Lower lobe of right lung (tissue), 2 donors: ENCODE results near the gene NEU3. TPM values are rescaled to one million over a fixed set of nuclear protein-coding genes. Genes with fewer than 3 reads are reported as not detected.
A peak's percentile ranks its signal among the peaks of the same experiment; 100 is the strongest.

Source experiments
- ATAC-seq, 2 donors: fragments of 200-7000 bp; cut with Tn5 transposase; one replicate each; pipeline ENCODE4 v1.9.1; 2020 to 2022; ENCODE audit warnings: mild to moderate bottlenecking in 2 of 2, moderate library complexity in 2 of 2
- DNase-seq: peaks from one replicate; pipeline ENCODE4 v3.0.0-alpha.2; 2020
- H3K27ac ChIP-seq: fragments of 200-600 bp; one replicate; pipeline ENCODE4 v1.8.0; 2022
- H3K27me3 ChIP-seq: fragments of 200-600 bp; one replicate; pipeline ENCODE4 v1.8.0; 2022; ENCODE audit warnings: low read depth
- H3K36me3 ChIP-seq: fragments of 200-600 bp; one replicate; pipeline ENCODE4 v1.8.0; 2022; ENCODE audit warnings: mild to moderate bottlenecking
- H3K4me1 ChIP-seq: fragments of 200-600 bp; one replicate; pipeline ENCODE4 v1.8.0; 2022
- H3K4me3 ChIP-seq: fragments of 200-600 bp; one replicate; pipeline ENCODE4 v1.8.0; 2022; ENCODE audit warnings: mild to moderate bottlenecking
- H3K9me3 ChIP-seq: fragments of 200-600 bp; one replicate; pipeline ENCODE4 v1.8.0; 2022
- intact Hi-C: fragments of 100-400 bp; cut with DNase I; formaldehyde crosslinking; loops from one replicate; pipeline ENCODE4 v1.11.0; 2022
- total RNA-seq: library from RNA; stranded (reverse); fragmentation: NEBNext Ultra II Directional; extraction: Animal tissue kit (Norgen Biotek cat#: 25700); gene quantifications from one replicate; pipeline ENCODE4 v1.2.1, GENCODE V29; 2021
- TF ChIP-seq, protein P1 (sequence below): fragments of 200-600 bp; IDR thresholded peaks from one replicate; pipeline ENCODE4 v1.8.0; 2022; ENCODE audit warnings: antibody characterized with exemption, mild to moderate bottlenecking
- donor health status: DM: no; HTN: yes; CAD: no; lungs with severe emphysema.

The NEU3 gene
- total RNA-seq, 1 donor from 2014 or later: 10.7 TPM

DNA sequence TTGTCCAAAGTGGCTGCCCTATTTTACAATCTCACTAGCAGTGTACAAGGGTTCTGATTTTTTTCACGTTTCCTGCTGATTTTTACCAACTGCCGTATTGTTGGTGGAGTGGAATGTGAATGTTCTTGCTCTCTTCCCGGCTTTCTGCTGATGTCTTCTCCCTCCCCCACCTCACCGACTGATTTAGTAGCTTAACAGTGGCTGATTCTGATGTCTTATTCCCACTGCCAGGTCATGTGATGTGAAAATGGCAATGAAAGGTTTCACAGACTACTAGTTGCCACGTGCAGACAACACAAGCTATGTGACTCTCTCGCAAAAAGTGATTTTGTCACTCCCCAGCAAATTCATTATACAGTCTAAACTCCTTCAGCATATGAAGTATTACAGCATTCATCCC lies 17.3 kb upstream of the NEU3 start:
- Histone ChIP-seq H3K27me3 (no peaks in the 10 kb centered on the region), H3K27ac (no peak overlapping the region), H3K4me3 (no peak overlapping the region), H3K9me3 (no peaks in the 10 kb centered on the region), H3K4me1 (no peaks in the 10 kb centered on the region), H3K36me3 (peaks cover 98% of the 10 kb centered on the region)
- ATAC-seq (no peak), DNase-seq (no peak)
- TF ChIP-seq, protein P1, sequence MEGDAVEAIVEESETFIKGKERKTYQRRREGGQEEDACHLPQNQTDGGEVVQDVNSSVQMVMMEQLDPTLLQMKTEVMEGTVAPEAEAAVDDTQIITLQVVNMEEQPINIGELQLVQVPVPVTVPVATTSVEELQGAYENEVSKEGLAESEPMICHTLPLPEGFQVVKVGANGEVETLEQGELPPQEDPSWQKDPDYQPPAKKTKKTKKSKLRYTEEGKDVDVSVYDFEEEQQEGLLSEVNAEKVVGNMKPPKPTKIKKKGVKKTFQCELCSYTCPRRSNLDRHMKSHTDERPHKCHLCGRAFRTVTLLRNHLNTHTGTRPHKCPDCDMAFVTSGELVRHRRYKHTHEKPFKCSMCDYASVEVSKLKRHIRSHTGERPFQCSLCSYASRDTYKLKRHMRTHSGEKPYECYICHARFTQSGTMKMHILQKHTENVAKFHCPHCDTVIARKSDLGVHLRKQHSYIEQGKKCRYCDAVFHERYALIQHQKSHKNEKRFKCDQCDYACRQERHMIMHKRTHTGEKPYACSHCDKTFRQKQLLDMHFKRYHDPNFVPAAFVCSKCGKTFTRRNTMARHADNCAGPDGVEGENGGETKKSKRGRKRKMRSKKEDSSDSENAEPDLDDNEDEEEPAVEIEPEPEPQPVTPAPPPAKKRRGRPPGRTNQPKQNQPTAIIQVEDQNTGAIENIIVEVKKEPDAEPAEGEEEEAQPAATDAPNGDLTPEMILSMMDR: no peak
- intact Hi-C loops: no loop called here

DNA sequence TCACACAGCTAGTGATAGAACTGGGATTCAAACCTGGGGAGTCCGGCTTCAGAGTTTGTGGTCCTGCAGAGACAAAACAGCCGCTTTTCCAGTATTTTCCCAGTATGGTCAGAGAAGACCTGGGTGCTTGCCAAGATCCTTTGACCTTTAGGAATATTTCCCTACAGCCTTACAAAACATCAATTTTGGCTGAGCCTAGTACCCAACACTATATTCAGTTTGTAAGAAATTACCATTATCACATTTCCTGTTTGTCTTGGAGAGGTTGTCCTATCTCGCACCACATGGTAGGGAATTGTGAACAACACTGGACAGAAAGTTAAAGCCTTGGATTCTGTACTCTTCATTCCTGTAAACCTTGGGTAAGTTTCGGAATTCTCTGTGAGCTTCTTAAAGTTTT lies 10.7 kb upstream of the NEU3 start:
- H3K36me3 ChIP-seq: peaks cover 60% of the 10 kb centered on the region
- intact Hi-C loops: no loop called here
- TF ChIP-seq, protein P1: no peak
- no peaks in the 10 kb centered on the region for H3K27me3 ChIP-seq
- no peak overlapping the region for H3K4me3 ChIP-seq
- H3K4me1 ChIP-seq: no peaks in the 10 kb centered on the region
- ATAC-seq (no peak), DNase-seq (no peak)
- H3K9me3 ChIP-seq: no peaks in the 10 kb centered on the region
- H3K27ac ChIP-seq: no peak overlapping the region

GRCh38 chr11:74980634-74981033 lies 8.1 kb upstream of the NEU3 start:
- ATAC-seq: peak in 1 of 2 donors; percentile 49

DNA sequence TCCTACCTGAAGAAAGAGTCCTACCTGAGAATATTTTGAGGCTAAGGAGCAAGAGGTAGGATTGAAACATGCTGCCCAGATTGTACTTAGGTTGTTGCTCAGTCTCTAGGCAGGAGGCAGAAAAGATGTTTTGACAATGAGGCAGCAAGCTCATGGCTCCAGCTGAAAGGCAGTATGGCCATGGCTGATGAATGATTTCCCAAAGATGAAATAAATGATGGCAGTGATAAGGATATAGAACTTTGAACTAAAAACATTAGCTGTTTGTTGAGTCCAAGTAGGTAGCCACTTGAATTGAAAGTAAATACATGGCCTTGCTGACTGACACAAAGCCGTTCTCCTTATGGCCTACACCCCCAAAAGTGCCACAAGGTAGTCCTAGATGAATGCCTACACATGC lies 6.8 kb upstream of the NEU3 start:
- Histone ChIP-seq H3K27me3 (no peaks in the 10 kb centered on the region), H3K27ac (no peak overlapping the region), H3K4me1 (no peaks in the 10 kb centered on the region), H3K4me3 (no peak overlapping the region), H3K36me3 (peaks cover 24% of the 10 kb centered on the region), H3K9me3 (no peaks in the 10 kb centered on the region)
- ATAC-seq (no peak), DNase-seq (no peak)
- TF ChIP-seq, protein P1: no peak
- intact Hi-C loops: no loop called here

More at GRCh38 chr11:74980634-74981033, 8.1 kb upstream of the NEU3 start:
- TF ChIP-seq, protein P1: no peak
- Histone ChIP-seq H3K4me3 (no peak overlapping the region), H3K27ac (no peak overlapping the region), H3K36me3 (peaks cover 36% of the 10 kb centered on the region), H3K9me3 (no peaks in the 10 kb centered on the region), H3K4me1 (no peaks in the 10 kb centered on the region), H3K27me3 (no peaks in the 10 kb centered on the region)
- intact Hi-C loops: no loop called here
- no peak for DNase-seq

- TF ChIP-seq, protein P1: no peak
- DNase-seq (no peak), ATAC-seq (no peak)
- H3K36me3 ChIP-seq: peaks cover 7% of the 10 kb centered on the region
- H3K4me1 ChIP-seq: peaks cover 5% of the 10 kb centered on the region
- H3K27me3 ChIP-seq: no peaks in the 10 kb centered on the region
- H3K27ac ChIP-seq: no peak overlapping the region
- H3K4me3 ChIP-seq: no peak overlapping the region
- intact Hi-C loops: no loop called here
- H3K9me3 ChIP-seq: no peaks in the 10 kb centered on the region
Measured at GRCh38 chr11:74984070-74984469, 4.7 kb upstream of the NEU3 start.

GRCh38 chr11:74984730-74985129 lies 4.0 kb upstream of the NEU3 start:
- TF ChIP-seq, protein P1: no peak
- peaks cover 9% of the 10 kb centered on the region for H3K4me1 ChIP-seq
- peaks cover under 1% of the 10 kb centered on the region for H3K36me3 ChIP-seq
- DNase-seq (no peak), ATAC-seq (no peak)
- no peak overlapping the region for H3K27ac ChIP-seq
- intact Hi-C loops: no loop called here
- H3K4me3 ChIP-seq: no peak overlapping the region
- no peaks in the 10 kb centered on the region for H3K9me3 ChIP-seq
- H3K27me3 ChIP-seq: no peaks in the 10 kb centered on the region
